Measurements from ENCODE around the gene AXIN2.
"Not testable (repeated sequence)": the region's sequence is repeated elsewhere in the genome, so short reads cannot be mapped to it uniquely, and the experiment has no call there.

AXIN2 gene

DNA sequence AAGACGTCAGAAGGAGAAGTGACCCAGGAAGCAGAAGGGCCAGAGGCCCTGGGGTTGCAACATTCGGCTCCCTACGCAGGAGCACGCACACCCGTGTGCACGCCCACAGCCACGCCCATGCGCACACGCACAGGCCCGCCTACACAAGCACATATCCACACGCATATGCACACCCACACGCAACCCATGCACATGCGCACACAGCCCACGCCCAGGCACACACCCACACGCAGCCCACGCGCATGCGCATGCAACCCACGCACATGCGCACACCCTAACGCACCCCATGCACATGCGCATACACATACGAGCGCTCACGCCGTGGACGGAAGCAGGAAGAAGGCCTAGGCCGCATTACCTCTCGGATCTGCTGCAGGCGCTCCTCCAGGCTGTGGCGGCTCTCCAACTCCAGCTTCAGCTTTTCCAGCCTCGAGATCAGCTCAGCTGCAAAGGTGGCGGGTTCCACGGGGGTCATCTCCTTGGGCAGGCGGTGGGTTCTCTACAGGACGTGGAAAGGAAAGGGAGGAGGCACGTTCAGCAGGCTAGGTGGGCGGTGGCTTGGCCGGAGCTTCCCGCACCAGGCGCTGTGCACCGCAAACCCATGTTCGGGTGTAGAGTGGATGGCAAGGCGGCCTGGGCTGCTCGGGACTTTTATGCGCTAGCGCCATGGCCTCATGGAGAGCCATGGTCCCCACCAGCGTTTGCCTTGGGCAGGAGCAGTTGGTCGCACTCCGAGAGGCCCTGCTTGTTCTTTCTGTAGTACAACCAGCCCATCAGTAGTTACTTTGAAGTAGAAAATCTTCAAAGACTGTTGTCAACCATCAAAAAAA lies 23.4 kb downstream of the AXIN2 start:
- no peak for DNase-seq (ENCODE audit: low read depth)

- DNase-seq (ENCODE audit: low read depth) = no peak
These were observed 24.1 kb downstream of the AXIN2 start for GRCh38 chr17:65537343-65537844.

DNA sequence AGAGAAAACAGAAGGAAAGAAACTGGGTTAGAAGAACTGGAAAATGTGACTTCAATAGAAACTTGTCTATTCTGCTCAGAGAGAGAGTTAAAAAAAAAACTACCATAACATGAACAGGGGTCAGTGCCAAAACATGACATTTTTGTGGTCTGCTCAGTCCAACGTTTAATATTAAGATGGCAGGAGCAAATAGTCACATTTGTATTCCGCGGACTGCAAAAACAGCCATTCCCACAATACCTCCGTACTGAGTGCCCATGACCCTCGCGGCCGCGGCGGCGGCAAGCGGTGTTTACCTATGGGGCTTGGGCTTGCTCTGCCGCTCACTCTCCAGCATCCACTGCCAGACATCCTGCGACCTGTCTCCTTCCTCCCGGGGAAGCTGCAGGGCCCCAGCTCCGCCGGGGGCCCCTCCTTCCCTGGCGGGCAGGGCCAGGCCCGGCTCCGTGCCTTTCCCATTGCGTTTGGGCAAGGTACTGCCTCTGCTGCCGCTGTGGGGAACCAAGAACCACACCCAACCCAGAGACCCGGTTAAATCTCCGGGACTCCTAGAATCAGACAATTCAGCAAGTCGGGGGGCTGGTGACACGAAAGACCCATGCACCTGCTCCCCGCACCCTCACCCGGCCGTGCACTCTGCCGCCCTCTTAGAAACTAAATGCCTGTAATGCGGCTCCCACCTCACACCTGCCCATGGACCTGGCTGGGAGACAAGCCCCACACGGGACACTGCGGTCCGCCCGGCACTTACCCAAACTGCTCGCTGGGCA lies 24.7 kb downstream of the AXIN2 start:
- no peak for DNase-seq (ENCODE audit: low read depth)

DNA sequence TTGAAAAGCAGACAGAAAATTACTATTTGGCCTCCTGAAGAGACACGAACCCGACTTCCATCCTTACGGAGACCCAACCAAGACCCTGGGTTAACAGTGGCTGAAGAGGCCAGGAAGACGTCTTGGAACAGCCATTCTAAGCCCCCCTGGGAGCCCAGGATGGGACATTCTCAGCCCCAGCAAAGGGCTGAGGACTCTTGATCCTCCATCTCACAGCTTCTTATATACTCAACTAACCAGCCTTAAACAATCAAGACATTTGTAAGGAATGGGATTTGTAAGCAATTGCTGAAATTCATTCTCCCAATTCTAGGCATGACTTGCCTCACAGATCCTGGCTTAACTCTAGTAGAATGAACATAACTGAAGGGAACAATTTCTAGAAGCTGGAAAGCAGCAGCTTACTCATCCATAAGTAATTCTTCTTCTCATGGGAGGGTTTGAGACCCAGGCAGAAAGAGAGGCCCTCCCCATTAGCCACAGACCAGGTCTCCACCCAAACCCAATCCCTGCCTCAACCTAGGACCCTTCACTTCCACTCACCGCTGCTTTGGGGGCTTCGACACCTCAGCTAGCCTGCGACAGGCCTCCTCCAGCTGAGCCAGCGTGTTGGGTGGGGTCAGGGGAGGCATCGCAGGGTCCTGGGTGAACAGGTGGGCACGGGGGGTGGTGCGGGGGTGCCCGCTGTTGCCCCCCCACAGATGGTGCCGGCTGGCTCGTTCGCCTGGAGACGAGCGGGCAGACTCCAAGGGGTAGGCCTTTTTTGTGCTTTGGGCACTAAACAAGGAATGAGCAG lies 25.5 kb downstream of the AXIN2 start:
- no peak for DNase-seq (ENCODE audit: low read depth)

GRCh38 chr17:65533852-65534457 lies 27.5 kb downstream of the AXIN2 start:
- no peak for DNase-seq (ENCODE audit: low read depth)

DNA sequence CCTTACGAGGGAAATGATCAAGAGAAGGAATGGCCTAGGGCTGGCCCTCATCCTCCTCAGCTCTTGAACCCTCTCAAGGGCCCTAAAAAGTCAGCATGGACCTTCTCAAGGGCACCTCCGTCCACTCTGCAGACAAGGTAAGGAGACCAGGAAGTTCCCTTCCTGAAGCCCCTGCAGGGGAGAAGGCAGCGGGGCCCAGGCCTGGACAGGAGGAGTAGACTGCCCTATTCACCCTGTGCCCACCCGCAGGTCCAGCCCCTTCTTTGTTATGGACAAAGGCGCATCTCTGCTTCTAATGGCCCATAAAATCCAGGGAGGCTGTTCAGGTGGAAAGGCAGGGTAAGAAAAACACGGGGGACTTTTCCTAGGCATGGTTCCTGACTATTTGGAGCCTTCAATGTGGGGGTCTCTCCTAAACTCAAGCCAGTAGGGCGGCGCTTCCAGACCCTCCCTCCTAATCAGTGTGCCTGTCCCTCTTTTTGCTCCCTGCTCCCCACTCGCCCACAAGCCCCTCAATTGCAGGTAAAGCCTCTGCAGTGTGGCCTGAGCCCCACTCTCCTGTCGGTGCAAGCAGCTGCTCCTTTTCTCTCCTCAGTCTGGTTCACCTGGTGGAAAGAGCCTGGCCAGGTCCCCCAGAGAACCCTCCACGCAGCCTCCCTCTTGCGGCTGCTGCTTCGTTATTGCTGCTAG lies 28.2 kb downstream of the AXIN2 start:
- no peak for DNase-seq (ENCODE audit: low read depth)

- DNase-seq (ENCODE audit: low read depth) = no peak
These were observed 29.2 kb downstream of the AXIN2 start for GRCh38 chr17:65532101-65532890.

DNA sequence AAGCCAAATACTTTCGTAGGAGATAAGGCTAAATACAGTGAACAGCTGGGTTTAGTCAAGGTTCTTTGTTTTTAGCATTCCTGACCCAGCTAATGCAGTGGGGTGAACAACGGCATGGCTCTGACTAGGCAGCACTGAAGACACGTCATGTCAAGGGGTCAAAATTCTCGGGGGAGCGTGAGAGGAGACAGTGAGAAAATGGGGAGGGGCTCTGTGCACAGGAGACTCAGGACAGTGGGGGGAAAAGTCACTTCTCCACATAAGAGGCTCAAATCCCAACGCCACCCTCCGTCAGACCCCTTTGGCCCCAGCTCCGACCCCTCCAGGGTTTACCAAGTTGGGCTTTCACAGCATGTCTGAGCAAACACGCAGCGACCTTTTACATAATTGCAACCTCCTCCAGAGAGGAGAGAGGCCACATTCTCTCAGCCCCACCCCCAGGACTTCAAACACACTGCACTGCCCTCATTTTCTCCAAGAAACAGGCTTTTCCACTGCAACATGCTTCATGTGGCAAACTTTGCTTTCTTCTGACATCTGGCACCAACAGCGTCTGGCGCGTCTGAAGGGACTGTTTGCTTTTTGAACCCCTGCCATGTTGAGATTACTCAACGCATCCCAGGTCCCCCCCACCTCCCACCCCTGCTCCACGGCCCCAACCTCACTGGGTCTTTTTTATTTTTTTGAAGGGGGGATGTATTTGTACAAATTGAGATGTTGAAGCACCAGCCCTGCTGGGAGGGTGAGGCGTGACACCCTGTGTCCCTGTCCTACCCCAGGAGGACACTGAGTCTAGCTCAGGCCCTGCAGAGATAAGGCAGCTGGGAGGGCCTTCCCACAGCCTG lies 30.0 kb downstream of the AXIN2 start:
- no peak for DNase-seq (ENCODE audit: low read depth)

- DNase-seq (ENCODE audit: low read depth) = no peak
These were observed 30.8 kb downstream of the AXIN2 start for GRCh38 chr17:65530523-65531255.

DNA sequence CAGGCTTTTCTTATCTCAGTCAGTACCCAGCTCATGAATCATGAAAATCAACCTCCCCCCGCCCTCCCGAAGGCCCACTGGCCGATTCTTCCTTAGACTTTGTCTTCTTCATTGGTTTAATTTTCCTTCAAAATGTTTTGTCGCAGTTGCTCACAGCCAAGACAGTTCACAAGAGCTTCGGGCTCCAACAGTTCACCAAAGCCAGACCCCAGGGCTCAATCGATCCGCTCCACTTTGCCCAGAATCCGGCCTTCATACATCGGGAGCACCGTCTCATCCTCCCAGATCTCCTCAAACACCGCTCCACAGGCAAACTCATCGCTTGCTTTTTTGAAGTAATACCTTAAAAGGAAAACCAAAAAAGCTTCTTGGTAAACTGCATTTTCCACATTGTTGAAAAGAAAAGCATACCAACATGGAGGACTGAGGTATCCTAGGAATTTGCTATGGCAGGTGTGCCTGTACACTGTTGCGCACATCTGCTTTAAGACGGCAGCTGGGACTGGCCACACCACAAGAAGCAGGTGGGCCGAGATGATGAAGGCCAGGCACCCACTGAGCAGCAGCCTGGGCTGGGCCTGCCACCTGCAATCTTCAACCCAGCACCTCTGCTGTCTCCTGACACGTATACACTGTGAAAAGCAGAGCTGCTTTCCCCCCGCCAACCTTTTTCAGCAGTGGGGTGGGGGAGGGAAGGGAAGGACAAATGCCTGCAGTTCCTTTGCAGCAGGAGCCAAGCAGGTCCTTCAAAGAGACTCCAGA lies 31.5 kb downstream of the AXIN2 start:
- no peak for DNase-seq (ENCODE audit: low read depth)

GRCh38 chr17:65529040-65529633 lies 32.3 kb downstream of the AXIN2 start:
- no peak for DNase-seq (ENCODE audit: low read depth)

- DNase-seq (ENCODE audit: low read depth) = no peak
These were observed 33.4 kb downstream of the AXIN2 start for GRCh38 chr17:65527857-65528591.

- DNase-seq (ENCODE audit: low read depth) = no peak
These were observed 34.1 kb downstream of the AXIN2 start for GRCh38 chr17:65527381-65527780.

GRCh38 chr17:65526854-65527253 lies 34.6 kb downstream of the AXIN2 start:
- not testable (repeated sequence) for DNase-seq (ENCODE audit: low read depth)

- no peak for DNase-seq (ENCODE audit: low read depth)
These were observed 37.4 kb downstream of the AXIN2 start for GRCh38 chr17:65523853-65524664.

DNA sequence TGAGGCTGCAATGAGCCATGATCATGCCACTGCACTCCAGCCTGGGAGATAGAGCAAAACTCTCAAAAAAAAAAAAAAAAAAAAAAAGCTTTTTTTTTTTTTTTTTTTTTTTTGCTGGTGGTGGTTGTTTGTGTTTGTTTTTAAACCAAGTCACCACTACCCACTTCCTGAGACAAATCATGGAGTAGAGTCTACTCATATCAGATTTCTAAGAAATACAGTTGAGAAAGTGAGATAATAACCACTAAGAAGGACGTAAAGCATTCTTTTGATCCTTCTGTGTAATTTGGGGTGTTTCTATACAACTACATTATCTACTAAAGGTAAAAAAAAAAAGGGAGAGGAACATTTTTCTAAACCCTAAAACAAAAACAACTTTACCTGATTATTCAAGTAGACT lies 38.0 kb downstream of the AXIN2 start:
- DNase-seq (ENCODE audit: low read depth) = no peak
